Measurements from ENCODE around the gene PIGQ. TPM values are rescaled to one million over a fixed set of nuclear protein-coding genes. Genes with fewer than 3 reads are reported as not detected.
A peak's percentile ranks its signal among the peaks of the same experiment; 100 is the strongest.

The PIGQ gene
- polyA plus RNA-seq, 2 of the 4 experiments (the other 2 are of a cell fraction) = 13.2 to 31.2 TPM

DNA sequence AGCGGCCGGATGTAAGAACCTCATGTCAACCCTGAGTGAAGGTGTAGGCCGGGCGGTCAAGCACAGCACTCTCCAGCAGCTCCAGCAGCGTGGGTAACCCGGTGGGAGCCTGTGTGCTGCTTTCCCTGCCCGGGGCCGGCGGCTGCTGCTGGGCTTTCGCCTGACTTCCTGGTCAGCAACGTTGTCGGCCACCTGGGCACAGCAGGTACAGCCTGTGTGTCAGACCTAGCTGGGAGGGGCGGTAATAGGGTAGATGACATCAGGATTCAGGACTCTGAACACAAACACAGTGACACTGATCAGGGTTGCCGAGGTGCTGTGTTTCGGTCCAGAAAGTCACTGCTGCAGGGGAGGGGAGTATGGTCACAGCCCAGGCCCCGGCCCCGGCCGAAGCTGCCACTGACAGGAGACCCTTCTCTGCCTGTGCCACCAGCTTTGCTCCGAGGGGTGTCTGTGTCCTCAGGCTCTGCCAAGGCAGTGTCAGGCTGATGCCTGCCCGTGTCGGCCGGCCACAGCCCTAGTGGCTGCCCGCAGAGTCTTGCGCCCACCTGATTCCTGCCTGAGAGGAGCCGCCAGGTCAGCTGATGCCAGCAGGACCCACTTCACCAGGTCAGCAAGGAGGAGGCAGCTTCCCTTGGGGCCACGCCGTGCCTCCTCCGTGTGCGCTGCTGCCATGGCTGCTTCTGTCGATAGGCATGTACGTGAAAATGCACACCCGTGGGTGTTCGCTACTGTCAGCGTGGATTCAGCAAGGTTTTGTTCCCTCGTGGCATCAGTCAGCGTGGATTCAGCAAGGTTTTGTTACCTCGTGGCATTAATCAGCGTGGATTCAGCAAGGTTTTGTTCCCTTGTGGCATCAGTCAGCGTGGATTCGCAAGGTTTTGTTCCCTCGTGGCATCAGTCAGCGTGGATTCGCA lies 29.3 kb downstream of the PIGQ start (continued):
- TF ChIP-seq, protein P1, sequence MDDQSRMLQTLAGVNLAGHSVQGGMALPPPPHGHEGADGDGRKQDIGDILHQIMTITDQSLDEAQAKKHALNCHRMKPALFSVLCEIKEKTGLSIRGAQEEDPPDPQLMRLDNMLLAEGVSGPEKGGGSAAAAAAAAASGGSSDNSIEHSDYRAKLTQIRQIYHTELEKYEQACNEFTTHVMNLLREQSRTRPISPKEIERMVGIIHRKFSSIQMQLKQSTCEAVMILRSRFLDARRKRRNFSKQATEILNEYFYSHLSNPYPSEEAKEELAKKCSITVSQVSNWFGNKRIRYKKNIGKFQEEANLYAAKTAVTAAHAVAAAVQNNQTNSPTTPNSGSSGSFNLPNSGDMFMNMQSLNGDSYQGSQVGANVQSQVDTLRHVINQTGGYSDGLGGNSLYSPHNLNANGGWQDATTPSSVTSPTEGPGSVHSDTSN (IDR thresholded peaks at IDR 0.05) = no peak
- TF ChIP-seq EHMT2 (IDR thresholded peaks at IDR 0.05; ENCODE audit: low read depth) (no peak), RAD21 (conservative IDR thresholded peaks at IDR 0.05 in 1 of 2, IDR thresholded peaks at IDR 0.05 in 1 of 2) (no peak), NR3C1 (IDR thresholded peaks at IDR 0.05) (no peak), TFCP2L1 (CRISPR knock-in tag; IDR thresholded peaks at IDR 0.05) (no peak)

DNA sequence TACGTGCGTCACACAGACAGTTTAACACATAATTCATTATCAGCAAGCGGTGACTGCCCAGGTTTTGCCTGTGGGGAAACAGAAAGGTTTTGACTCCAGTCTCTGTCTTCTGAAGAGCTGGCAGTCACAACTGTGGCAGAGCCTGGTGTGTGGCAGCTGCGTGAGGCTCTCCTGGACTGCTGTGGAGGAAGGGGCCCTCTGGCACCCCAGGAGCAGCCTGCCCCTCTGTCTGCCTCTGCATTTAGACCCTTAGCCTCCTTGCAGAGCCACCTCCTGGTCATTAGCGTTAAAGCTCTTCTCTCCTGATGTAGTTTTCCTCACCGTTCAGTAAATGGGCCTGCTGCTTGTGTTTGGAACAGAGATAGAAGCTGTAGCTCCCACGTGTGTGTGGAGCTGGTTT lies 31.0 kb downstream of the PIGQ start:
- TF ChIP-seq POLR2A (IDR thresholded peaks at IDR 0.05; ENCODE audit: low read length) = no peak
- TF ChIP-seq, protein P2, sequence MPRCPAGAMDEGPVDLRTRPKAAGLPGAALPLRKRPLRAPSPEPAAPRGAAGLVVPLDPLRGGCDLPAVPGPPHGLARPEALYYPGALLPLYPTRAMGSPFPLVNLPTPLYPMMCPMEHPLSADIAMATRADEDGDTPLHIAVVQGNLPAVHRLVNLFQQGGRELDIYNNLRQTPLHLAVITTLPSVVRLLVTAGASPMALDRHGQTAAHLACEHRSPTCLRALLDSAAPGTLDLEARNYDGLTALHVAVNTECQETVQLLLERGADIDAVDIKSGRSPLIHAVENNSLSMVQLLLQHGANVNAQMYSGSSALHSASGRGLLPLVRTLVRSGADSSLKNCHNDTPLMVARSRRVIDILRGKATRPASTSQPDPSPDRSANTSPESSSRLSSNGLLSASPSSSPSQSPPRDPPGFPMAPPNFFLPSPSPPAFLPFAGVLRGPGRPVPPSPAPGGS (IDR thresholded peaks at IDR 0.05) = no peak
- TF ChIP-seq, protein P3, sequence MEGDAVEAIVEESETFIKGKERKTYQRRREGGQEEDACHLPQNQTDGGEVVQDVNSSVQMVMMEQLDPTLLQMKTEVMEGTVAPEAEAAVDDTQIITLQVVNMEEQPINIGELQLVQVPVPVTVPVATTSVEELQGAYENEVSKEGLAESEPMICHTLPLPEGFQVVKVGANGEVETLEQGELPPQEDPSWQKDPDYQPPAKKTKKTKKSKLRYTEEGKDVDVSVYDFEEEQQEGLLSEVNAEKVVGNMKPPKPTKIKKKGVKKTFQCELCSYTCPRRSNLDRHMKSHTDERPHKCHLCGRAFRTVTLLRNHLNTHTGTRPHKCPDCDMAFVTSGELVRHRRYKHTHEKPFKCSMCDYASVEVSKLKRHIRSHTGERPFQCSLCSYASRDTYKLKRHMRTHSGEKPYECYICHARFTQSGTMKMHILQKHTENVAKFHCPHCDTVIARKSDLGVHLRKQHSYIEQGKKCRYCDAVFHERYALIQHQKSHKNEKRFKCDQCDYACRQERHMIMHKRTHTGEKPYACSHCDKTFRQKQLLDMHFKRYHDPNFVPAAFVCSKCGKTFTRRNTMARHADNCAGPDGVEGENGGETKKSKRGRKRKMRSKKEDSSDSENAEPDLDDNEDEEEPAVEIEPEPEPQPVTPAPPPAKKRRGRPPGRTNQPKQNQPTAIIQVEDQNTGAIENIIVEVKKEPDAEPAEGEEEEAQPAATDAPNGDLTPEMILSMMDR (IDR thresholded peaks at IDR 0.05) = peak; percentile 19; the same call in 2 of the 3 replicates
- 0 out of 5 replicates have a peak, but pooled peaks of 1 of the 2 experiments have one; percentile 16 for TF ChIP-seq RAD21 (conservative IDR thresholded peaks at IDR 0.05 in 1 of 2, IDR thresholded peaks at IDR 0.05 in 1 of 2)
- Histone ChIP-seq H3K27ac (no peak overlapping the region), H3K4me3 (no peak overlapping the region), H3K4me2 (no peak overlapping the region), H3K4me1 (no peaks in the 10 kb centered on the region), H3K9me3 (peaks cover 17% of the 10 kb centered on the region)
- ChIA-PET CTCF (interaction anchor here (0.9 to 2.8 kb wide), 10 partner anchors 9 to 66 kb away, joined by 3 to 11 read pairs (median 4); partner anchors contain the start of gene METTL26), POLR2A (no interaction called here)
- 68% methylated on average over 7 of the region's 7 CpGs for WGBS (ENCODE audit: missing lambda C conversion rate)
- DNase-seq (ENCODE audit: low read depth in 1 of 2, low spot score in 1 of 2) = no peak
- peak; percentile 85 to 88 for ATAC-seq
- FAIRE-seq = no peak

DNA sequence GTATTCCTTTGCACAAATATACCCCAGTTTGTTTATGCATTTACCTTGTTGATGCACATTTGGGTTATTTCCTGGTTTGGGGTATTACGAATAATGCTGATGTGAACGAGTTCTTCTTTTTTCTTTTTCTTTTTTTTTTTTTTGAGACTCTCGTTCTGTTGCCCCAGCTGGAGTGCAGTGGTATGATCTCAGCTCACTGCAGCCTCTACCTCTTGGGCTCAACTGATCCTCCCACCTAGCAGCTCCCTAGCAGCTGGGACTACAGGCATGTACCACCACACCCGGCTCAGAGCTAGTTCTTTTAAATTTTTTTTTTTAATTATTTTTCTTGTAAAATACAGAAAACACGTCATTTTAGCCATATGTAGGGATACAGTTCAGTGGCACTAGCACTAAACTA lies 34.2 kb downstream of the PIGQ start:
- WGBS (ENCODE audit: missing lambda C conversion rate) = 90% methylated on average over 5 of the region's 5 CpGs
- Histone ChIP-seq H3K4me1 (no peaks in the 10 kb centered on the region), H3K4me3 (no peak overlapping the region), H3K4me2 (no peak overlapping the region), H3K27ac (no peak overlapping the region), H3K9me3 (peaks cover 18% of the 10 kb centered on the region)
- ATAC-seq = no peak
- ChIA-PET CTCF (interaction anchor here (2.2 kb wide), 1 partner anchor 13 kb away, joined by 5 read pairs; no protein-coding TSS in a partner anchor), POLR2A (no interaction called here)
- FAIRE-seq = no peak
- no peak for DNase-seq (ENCODE audit: low read depth in 1 of 2, low spot score in 1 of 2)
- no peak for TF ChIP-seq CBX2 (IDR thresholded peaks at IDR 0.05; ENCODE audit: borderline replicate concordance, low read depth)
- TF ChIP-seq EP300 (IDR thresholded peaks at IDR 0.05) = no peak
- no peak for TF ChIP-seq FOXS1 (CRISPR knock-in tag; IDR thresholded peaks at IDR 0.05)
- TF ChIP-seq, protein P4, sequence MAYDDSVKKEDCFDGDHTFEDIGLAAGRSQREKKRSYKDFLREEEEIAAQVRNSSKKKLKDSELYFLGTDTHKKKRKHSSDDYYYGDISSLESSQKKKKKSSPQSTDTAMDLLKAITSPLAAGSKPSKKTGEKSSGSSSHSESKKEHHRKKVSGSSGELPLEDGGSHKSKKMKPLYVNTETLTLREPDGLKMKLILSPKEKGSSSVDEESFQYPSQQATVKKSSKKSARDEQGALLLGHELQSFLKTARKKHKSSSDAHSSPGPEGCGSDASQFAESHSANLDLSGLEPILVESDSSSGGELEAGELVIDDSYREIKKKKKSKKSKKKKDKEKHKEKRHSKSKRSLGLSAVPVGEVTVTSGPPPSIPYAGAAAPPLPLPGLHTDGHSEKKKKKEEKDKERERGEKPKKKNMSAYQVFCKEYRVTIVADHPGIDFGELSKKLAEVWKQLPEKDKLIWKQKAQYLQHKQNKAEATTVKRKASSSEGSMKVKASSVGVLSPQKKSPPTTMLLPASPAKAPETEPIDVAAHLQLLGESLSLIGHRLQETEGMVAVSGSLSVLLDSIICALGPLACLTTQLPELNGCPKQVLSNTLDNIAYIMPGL (CRISPR knock-in tag; IDR thresholded peaks at IDR 0.05; ENCODE audit: borderline replicate concordance) = no peak
- no peak for TF ChIP-seq CBX8 (IDR thresholded peaks at IDR 0.05)
- no peak for TF ChIP-seq RFX5 (IDR thresholded peaks at IDR 0.05)
- no peak for TF ChIP-seq RCOR1 (IDR thresholded peaks at IDR 0.05; ENCODE audit: low read depth, low read length)
- TF ChIP-seq MYC (IDR thresholded peaks at IDR 0.05; ENCODE audit: borderline replicate concordance, low read length) = no peak
- no peak for TF ChIP-seq RARB (CRISPR knock-in tag; IDR thresholded peaks at IDR 0.05)
- TF ChIP-seq MAZ (IDR thresholded peaks at IDR 0.05; ENCODE audit: borderline replicate concordance, low read depth, low read length) = no peak
- no peak for TF ChIP-seq HDAC2 (IDR thresholded peaks at IDR 0.05)
- no peak for TF ChIP-seq FOSB (CRISPR knock-in tag; IDR thresholded peaks at IDR 0.05)
- TF ChIP-seq, protein P5, sequence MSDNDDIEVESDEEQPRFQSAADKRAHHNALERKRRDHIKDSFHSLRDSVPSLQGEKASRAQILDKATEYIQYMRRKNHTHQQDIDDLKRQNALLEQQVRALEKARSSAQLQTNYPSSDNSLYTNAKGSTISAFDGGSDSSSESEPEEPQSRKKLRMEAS (IDR thresholded peaks at IDR 0.05) = no peak
- no peak for TF ChIP-seq CHD2 (IDR thresholded peaks at IDR 0.05; ENCODE audit: low read length, partially characterized antibody)
- TF ChIP-seq FOSL2 (IDR thresholded peaks at IDR 0.05) = no peak
- no peak for TF ChIP-seq FOSL2 (CRISPR knock-in tag; IDR thresholded peaks at IDR 0.05)
- TF ChIP-seq POLR2A (IDR thresholded peaks at IDR 0.05; ENCODE audit: low read length) = no peak
- no peak for TF ChIP-seq CHD4 (IDR thresholded peaks at IDR 0.05; ENCODE audit: borderline replicate concordance)
- TF ChIP-seq GATA3 (IDR thresholded peaks at IDR 0.05; ENCODE audit: borderline replicate concordance) = no peak
